ENCODE data around the gene UTP18.

DNA sequence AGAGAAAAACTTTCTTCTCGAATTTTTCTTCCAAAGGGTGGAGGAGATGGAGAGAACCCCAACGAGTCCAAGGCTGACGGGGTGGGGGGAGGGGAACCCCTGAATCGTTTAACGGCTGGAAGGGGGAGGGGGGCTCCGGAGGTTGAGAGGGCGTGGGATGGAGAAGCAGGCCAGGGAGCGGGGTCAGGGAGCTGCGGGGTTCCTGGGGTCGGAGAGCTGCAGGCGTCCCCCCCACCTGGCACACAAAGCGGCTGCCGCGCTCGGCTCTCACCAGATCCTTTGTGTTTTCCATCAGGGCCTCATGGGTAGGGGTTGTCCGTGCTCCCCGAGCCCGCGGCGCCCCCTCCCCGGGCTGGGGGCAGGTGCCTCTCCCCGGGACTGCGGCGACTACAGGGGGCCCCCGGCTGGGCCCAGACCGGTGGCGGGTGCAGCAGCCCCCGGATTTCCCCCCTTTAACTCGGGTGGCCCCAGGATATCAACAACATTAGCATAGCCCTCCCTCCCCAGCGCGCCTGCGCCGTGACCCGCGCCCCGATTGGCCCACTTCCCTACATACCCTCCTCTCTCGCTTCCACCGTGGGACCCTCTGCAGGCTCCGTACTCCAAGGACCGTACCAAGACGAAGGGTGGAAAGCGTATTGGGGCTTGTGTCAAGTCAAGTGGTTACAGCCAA lies 646 bp upstream of the UTP18 start, which contains the start of gene MBTD1:
- TF ChIP-seq, protein P1, sequence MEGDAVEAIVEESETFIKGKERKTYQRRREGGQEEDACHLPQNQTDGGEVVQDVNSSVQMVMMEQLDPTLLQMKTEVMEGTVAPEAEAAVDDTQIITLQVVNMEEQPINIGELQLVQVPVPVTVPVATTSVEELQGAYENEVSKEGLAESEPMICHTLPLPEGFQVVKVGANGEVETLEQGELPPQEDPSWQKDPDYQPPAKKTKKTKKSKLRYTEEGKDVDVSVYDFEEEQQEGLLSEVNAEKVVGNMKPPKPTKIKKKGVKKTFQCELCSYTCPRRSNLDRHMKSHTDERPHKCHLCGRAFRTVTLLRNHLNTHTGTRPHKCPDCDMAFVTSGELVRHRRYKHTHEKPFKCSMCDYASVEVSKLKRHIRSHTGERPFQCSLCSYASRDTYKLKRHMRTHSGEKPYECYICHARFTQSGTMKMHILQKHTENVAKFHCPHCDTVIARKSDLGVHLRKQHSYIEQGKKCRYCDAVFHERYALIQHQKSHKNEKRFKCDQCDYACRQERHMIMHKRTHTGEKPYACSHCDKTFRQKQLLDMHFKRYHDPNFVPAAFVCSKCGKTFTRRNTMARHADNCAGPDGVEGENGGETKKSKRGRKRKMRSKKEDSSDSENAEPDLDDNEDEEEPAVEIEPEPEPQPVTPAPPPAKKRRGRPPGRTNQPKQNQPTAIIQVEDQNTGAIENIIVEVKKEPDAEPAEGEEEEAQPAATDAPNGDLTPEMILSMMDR (IDR thresholded peaks at IDR 0.05), result no peak
- TF ChIP-seq EP300 (IDR thresholded peaks at IDR 0.05) (peak in 1 of 4 donors; percentile 20), POLR2A (IDR thresholded peaks at IDR 0.05) (no peak), POLR2AphosphoS5 (IDR thresholded peaks at IDR 0.05) (peak; percentile 38 to 62 (median 58))

Data from sigmoid colon (tissue), 4 donors.